22Rv1 (cell line): ENCODE data around the gene CCDC7.

Experiments
- CTCF ChIP-seq: fragments of 450-650 bp; IDR thresholded peaks from 2 replicates; pipeline ENCODE4 v1.5.1; 2017; ENCODE audit warnings: mild to moderate bottlenecking
- ZFX ChIP-seq: fragments of 450-650 bp; IDR thresholded peaks from 2 replicates; pipeline ENCODE4 v1.6.1; 2017; ENCODE audit warnings: antibody characterized with exemption, borderline replicate concordance

- TF ChIP-seq CTCF: no peak
- no peak for TF ChIP-seq ZFX
Measured at GRCh38 chr10:32408690-32409089, 37.2 kb upstream of the CCDC7 start.
